DMS79 (cell line): ENCODE data around the gene YES1.

ENCODE experiments used
- DNase-seq: peaks from one replicate; lab custom pipeline; 2025; lab: John Stamatoyannopoulos, UW

The YES1 gene

GRCh38 chr18:725646-726045, 86.4 kb downstream of the YES1 start:
- DNase-seq = no peak

GRCh38 chr18:723541-724080, 88.4 kb downstream of the YES1 start:
- DNase-seq = no peak

GRCh38 chr18:717003-717402, 95.0 kb downstream of the YES1 start:
- DNase-seq = no peak

GRCh38 chr18:715626-716025, 96.4 kb downstream of the YES1 start:
- no peak for DNase-seq

GRCh38 chr18:713135-713490, 98.9 kb downstream of the YES1 start:
- no peak for DNase-seq

GRCh38 chr18:712401-713134, 99.5 kb downstream of the YES1 start, which contains the start of gene ENOSF1:
Gene ENOSF1, minus strand, starts transcription at chr18:712630. Its CDS starts 43 bp downstream, at chr18:712587.
- no peak for DNase-seq

GRCh38 chr18:711657-712400, 100.2 kb downstream of the YES1 start:
- peak; percentile 15 for DNase-seq

- no peak for DNase-seq
These were observed 100.8 kb downstream of the YES1 start for GRCh38 chr18:711310-711656.

- DNase-seq = peak; percentile 12
These were observed 101.4 kb downstream of the YES1 start for GRCh38 chr18:710418-711300.

GRCh38 chr18:709771-710170, 102.3 kb downstream of the YES1 start:
- DNase-seq = peak; percentile 65

GRCh38 chr18:708096-708495, 103.9 kb downstream of the YES1 start:
- no peak for DNase-seq

GRCh38 chr18:706405-706804, 105.6 kb downstream of the YES1 start:
- DNase-seq = no peak

GRCh38 chr18:703213-703967, 108.7 kb downstream of the YES1 start:
- no peak for DNase-seq

- peak; percentile 19 for DNase-seq
These were observed 114.2 kb downstream of the YES1 start for GRCh38 chr18:697800-698199.

- no peak for DNase-seq
These were observed 115.0 kb downstream of the YES1 start for GRCh38 chr18:697012-697411.

GRCh38 chr18:693466-694187, 118.4 kb downstream of the YES1 start:
- no peak for DNase-seq

- DNase-seq = no peak
These were observed 119.2 kb downstream of the YES1 start for GRCh38 chr18:692824-693223.

- no peak for DNase-seq
These were observed 123.7 kb downstream of the YES1 start for GRCh38 chr18:688323-688722.

GRCh38 chr18:686339-687111, 125.5 kb downstream of the YES1 start:
- DNase-seq = no peak

GRCh38 chr18:685438-685837, 126.6 kb downstream of the YES1 start:
- DNase-seq = no peak
